NB4 (cell line): ENCODE measurements around the gene MYO1D.
A peak's percentile ranks its signal among the peaks of the same experiment; 100 is the strongest.
"Not testable (repeated sequence)": the region's sequence is repeated elsewhere in the genome, so short reads cannot be mapped to it uniquely, and the experiment has no call there.

ENCODE experiments used
- DNase-seq: peaks from one replicate; pipeline ENCODE4 v3.0.0; 2010; ENCODE audit warnings: low read depth
- H3K4me3 ChIP-seq: one replicate; pipeline ENCODE4 v1.5.1; 2011; ENCODE audit warnings: mild to moderate bottlenecking, low read depth, low read length, moderate library complexity
- MAX ChIP-seq: IDR thresholded peaks from 2 replicates; pipeline ENCODE4 v1.6.1; 2011; ENCODE audit warnings: low read depth, low read length
- MYC ChIP-seq: IDR thresholded peaks from 2 replicates; pipeline ENCODE4 v1.6.1; 2011; ENCODE audit warnings: low read depth, low read length
- POLR2A ChIP-seq: IDR thresholded peaks from 2 replicates; pipeline ENCODE4 v1.6.1; 2011; ENCODE audit warnings: mild to moderate bottlenecking; ENCODE audit not compliant: insufficient read length; ENCODE audit errors: extremely low read depth
- TF ChIP-seq, protein P1 (sequence below): IDR thresholded peaks from one replicate; pipeline ENCODE4 v1.5.1; 2012; ENCODE audit warnings: low read depth, low read length

The MYO1D gene

GRCh38 chr17:32876417-32877163 is at the start of gene MYO1D:
TSS of gene MYO1D (minus strand) at chr17:32877124. CDS start at chr17:32876872, 252 bp downstream.
- TF ChIP-seq POLR2A: peak; percentile 21
- no peak for TF ChIP-seq MYC
- peak within 1 kb of the TSS; percentile 65 for H3K4me3 ChIP-seq
- no peak for DNase-seq

DNA sequence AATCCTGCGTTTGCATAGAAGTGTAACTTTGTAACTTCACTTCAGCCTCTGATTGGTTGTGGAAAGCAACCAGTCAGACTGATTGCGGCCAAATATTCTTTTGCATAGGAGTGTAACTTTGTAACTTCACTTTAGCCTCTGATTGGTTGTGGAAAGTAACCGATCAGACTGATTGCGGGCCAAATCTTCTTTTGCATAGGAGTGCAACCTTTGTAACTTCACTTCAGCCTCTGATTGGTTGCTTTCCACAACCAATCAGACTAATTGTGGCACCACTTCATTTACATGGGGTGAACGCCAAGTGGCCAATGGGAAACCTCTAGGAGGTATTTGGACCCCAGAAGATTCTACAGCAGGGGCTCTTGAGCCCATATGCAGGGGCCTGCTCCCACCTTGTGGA is 49.3 kb upstream of the MYO1D start:
- no peak for TF ChIP-seq MAX
- TF ChIP-seq, protein P1, sequence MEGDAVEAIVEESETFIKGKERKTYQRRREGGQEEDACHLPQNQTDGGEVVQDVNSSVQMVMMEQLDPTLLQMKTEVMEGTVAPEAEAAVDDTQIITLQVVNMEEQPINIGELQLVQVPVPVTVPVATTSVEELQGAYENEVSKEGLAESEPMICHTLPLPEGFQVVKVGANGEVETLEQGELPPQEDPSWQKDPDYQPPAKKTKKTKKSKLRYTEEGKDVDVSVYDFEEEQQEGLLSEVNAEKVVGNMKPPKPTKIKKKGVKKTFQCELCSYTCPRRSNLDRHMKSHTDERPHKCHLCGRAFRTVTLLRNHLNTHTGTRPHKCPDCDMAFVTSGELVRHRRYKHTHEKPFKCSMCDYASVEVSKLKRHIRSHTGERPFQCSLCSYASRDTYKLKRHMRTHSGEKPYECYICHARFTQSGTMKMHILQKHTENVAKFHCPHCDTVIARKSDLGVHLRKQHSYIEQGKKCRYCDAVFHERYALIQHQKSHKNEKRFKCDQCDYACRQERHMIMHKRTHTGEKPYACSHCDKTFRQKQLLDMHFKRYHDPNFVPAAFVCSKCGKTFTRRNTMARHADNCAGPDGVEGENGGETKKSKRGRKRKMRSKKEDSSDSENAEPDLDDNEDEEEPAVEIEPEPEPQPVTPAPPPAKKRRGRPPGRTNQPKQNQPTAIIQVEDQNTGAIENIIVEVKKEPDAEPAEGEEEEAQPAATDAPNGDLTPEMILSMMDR: no peak
- no peak for TF ChIP-seq MYC
- no peak for TF ChIP-seq POLR2A
- DNase-seq: no peak
- no peak overlapping the region for H3K4me3 ChIP-seq

GRCh38 chr17:32923905-32924304 is 47.0 kb upstream of the MYO1D start:
- DNase-seq, H3K4me3 ChIP-seq: not testable (repeated sequence)

- no peak overlapping the region for H3K4me3 ChIP-seq
- no peak for TF ChIP-seq MAX
- no peak for TF ChIP-seq MYC
- TF ChIP-seq, protein P1: no peak
- no peak for TF ChIP-seq POLR2A
- DNase-seq: no peak
Observed at GRCh38 chr17:32921017-32921416, 44.1 kb upstream of the MYO1D start.

DNA sequence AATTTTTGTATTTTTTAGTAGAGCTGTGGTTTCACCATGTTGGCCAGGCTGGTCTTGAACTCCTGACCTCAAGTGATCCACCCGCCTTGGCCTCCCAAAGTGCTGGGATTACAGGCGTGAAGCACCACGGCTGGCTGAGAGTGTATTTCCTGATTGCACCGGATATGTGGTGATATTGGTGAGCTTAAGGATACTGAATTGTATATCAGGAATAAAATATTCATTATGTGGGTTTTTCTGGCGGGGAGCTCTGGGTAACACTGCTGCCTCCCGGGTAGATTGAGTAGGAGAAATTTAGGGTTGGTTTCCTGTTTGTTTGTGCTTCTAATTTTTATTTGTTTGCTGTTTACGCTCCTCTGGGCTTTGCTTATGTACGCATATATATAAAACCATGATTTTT is 43.4 kb upstream of the MYO1D start:
- H3K4me3 ChIP-seq: no peak overlapping the region
- DNase-seq: no peak
- TF ChIP-seq MAX (no peak), MYC (no peak), POLR2A (no peak)
- TF ChIP-seq, protein P1: no peak

DNA sequence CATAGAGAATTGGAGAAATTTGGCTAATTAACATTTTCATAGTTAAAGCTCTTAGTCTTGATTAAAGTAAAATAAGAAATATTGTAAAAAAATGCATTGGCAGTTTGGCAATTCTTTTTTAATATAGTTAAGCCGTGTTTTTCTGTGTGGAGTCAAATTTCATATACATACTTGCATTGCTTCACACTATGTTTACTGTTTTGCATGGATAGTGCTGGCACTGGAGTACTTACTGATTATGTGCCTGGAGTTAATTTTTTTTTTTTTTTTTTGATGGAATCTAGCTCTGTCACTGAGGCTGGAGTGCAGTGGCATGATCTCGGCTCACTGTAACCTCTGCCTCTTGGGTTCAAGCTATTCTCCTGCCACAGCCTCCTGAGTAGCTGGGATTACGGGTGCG is 43.0 kb upstream of the MYO1D start:
- not testable (repeated sequence) for DNase-seq, H3K4me3 ChIP-seq

- no peak overlapping the region for H3K4me3 ChIP-seq
- no peak for DNase-seq
- no peak for TF ChIP-seq MAX
- TF ChIP-seq, protein P1: no peak
- no peak for TF ChIP-seq POLR2A
- TF ChIP-seq MYC: no peak
Observed at GRCh38 chr17:32917842-32918241, 40.9 kb upstream of the MYO1D start.
